ENCODE measurements around the gene GPER1.
"Not testable (repeated sequence)": the region's sequence is repeated elsewhere in the genome, so short reads cannot be mapped to it uniquely, and the experiment has no call there.

Gene GPER1

GRCh38 chr7:1070544-1071011 is 17.3 kb upstream of the GPER1 start:
- DNase-seq (ENCODE audit: low spot score): no peak

GRCh38 chr7:1071731-1072254 is 16.1 kb upstream of the GPER1 start:
- no peak for DNase-seq (ENCODE audit: low spot score)

GRCh38 chr7:1073142-1073977 is 14.6 kb upstream of the GPER1 start:
- no peak for DNase-seq (ENCODE audit: low spot score)

- DNase-seq (ENCODE audit: low spot score): not testable (repeated sequence)
Measured at GRCh38 chr7:1074018-1074417, 13.9 kb upstream of the GPER1 start.

- DNase-seq (ENCODE audit: low spot score): no peak
Measured at GRCh38 chr7:1074593-1075431, 13.1 kb upstream of the GPER1 start.

- no peak for DNase-seq (ENCODE audit: low spot score)
Measured at GRCh38 chr7:1076184-1077072, 11.5 kb upstream of the GPER1 start.

- DNase-seq (ENCODE audit: low spot score): no peak
Measured at GRCh38 chr7:1078519-1078918, 9.4 kb upstream of the GPER1 start.

GRCh38 chr7:1078985-1079384 is 8.9 kb upstream of the GPER1 start:
- DNase-seq (ENCODE audit: low spot score): no peak

GRCh38 chr7:1079546-1079945 is 8.4 kb upstream of the GPER1 start:
- no peak for DNase-seq (ENCODE audit: low spot score)

GRCh38 chr7:1080252-1080920 is 7.5 kb upstream of the GPER1 start:
- no peak for DNase-seq (ENCODE audit: low spot score)

- no peak for DNase-seq (ENCODE audit: low spot score)
Measured at GRCh38 chr7:1080921-1081255, 7.0 kb upstream of the GPER1 start.

- DNase-seq (ENCODE audit: low spot score): no peak
Measured at GRCh38 chr7:1081336-1081735, 6.6 kb upstream of the GPER1 start.

GRCh38 chr7:1081931-1082401 is 5.9 kb upstream of the GPER1 start:
- DNase-seq (ENCODE audit: low spot score): no peak

- no peak for DNase-seq (ENCODE audit: low spot score)
Measured at GRCh38 chr7:1083729-1084657, 3.9 kb upstream of the GPER1 start.

GRCh38 chr7:1085266-1085665 is 2.6 kb upstream of the GPER1 start:
- DNase-seq (ENCODE audit: low spot score): no peak

- DNase-seq (ENCODE audit: low spot score): peak; percentile 33
Measured at GRCh38 chr7:1085910-1086421, 1.9 kb upstream of the GPER1 start.

- peak; percentile 84 for DNase-seq (ENCODE audit: low spot score)
Measured at GRCh38 chr7:1086588-1087464, 1.1 kb upstream of the GPER1 start.

- DNase-seq (ENCODE audit: low spot score): peak; percentile 69
Measured at GRCh38 chr7:1087465-1087814, 473 bp upstream of the GPER1 start.

GRCh38 chr7:1090236-1090635 is 2.3 kb downstream of the GPER1 start:
- DNase-seq (ENCODE audit: low spot score): no peak
